ENCODE results near the gene MANEAL. TPM values are rescaled to one million over a fixed set of nuclear protein-coding genes. Genes with fewer than 3 reads are reported as not detected.

The MANEAL gene
- total RNA-seq, 1 experiment from 2014 or later: 6.4 TPM

- TF ChIP-seq AFF4 (CRISPR knock-in tag; IDR thresholded peaks at IDR 0.05; ENCODE audit: borderline replicate concordance) (no peak), STAT6 (CRISPR knock-in tag; conservative IDR thresholded peaks at IDR 0.05; ENCODE audit: low read depth) (no peak), PRDM15 (CRISPR knock-in tag; IDR thresholded peaks at IDR 0.05) (no peak), FOXK1 (CRISPR knock-in tag; IDR thresholded peaks at IDR 0.05) (no peak), SMAD4 (CRISPR knock-in tag; IDR thresholded peaks at IDR 0.05) (no peak), ZNF219 (CRISPR knock-in tag; IDR thresholded peaks at IDR 0.05; ENCODE audit: borderline replicate concordance) (no peak)
Measured at GRCh38 chr1:37797750-37798345, 4.2 kb downstream of the MANEAL start (continued).

GRCh38 chr1:37802439-37802838 lies 8.8 kb downstream of the MANEAL start:
- ChIA-PET CTCF (interaction anchor here (0.7 kb wide), 1 partner anchor 122 kb away, joined by 4 read pairs; no protein-coding TSS in a partner anchor), POLR2A (interaction anchor here (0.7 kb wide), 1 partner anchor 1433 kb away, joined by 5 read pairs; no protein-coding TSS in a partner anchor)
- ATAC-seq: no peak
- peaks cover 53% of the 10 kb centered on the region for H3K36me3 Mint-ChIP-seq
- DNase-seq (ENCODE audit: low spot score): no peak
- 0 out of 2 replicates have a peak, but pooled peaks cover 3% of the 10 kb centered on the region for H3K4me1 Mint-ChIP-seq
- H3K27me3 Mint-ChIP-seq (ENCODE audit: low read depth): no peaks in the 10 kb centered on the region
- H3K27ac Mint-ChIP-seq: no peak overlapping the region
- H3K4me3 Mint-ChIP-seq: no peak overlapping the region
- H3K9me3 Mint-ChIP-seq: no peaks in the 10 kb centered on the region
- TF ChIP-seq ZNF219 (CRISPR knock-in tag; IDR thresholded peaks at IDR 0.05; ENCODE audit: borderline replicate concordance): no peak
- TF ChIP-seq ZNF425 (CRISPR knock-in tag; conservative IDR thresholded peaks at IDR 0.05): no peak
- no peak for TF ChIP-seq ZNF512 (CRISPR knock-in tag; IDR thresholded peaks at IDR 0.05; ENCODE audit: borderline replicate concordance)
- TF ChIP-seq ZMAT4 (CRISPR knock-in tag; IDR thresholded peaks at IDR 0.05): no peak
- no peak for TF ChIP-seq NR1H2 (CRISPR knock-in tag; IDR thresholded peaks at IDR 0.05)
- no peak for TF ChIP-seq ATF1 (CRISPR knock-in tag; IDR thresholded peaks at IDR 0.05)
- TF ChIP-seq ZNF396 (CRISPR knock-in tag; IDR thresholded peaks at IDR 0.05; ENCODE audit: borderline replicate concordance): no peak
- TF ChIP-seq MYBL2 (CRISPR knock-in tag; IDR thresholded peaks at IDR 0.05): no peak
- TF ChIP-seq NR3C1 (CRISPR knock-in tag; conservative IDR thresholded peaks at IDR 0.05; ENCODE audit: low read depth): no peak
- TF ChIP-seq ERG (CRISPR knock-in tag; IDR thresholded peaks at IDR 0.05): no peak
- TF ChIP-seq SMAD3 (CRISPR knock-in tag; IDR thresholded peaks at IDR 0.05; ENCODE audit: borderline replicate concordance): no peak
- TF ChIP-seq HMGA2 (CRISPR knock-in tag; IDR thresholded peaks at IDR 0.05): no peak
- no peak for TF ChIP-seq ZNF138 (CRISPR knock-in tag; conservative IDR thresholded peaks at IDR 0.05)
- TF ChIP-seq JAZF1 (CRISPR knock-in tag; IDR thresholded peaks at IDR 0.05): no peak
- no peak for TF ChIP-seq KAT7 (CRISPR knock-in tag; IDR thresholded peaks at IDR 0.05; ENCODE audit: borderline replicate concordance)
